Right lobe of liver (tissue), 4 donors: Measurements from ENCODE around the gene GTSE1.

Source experiments
- CTCF ChIP-seq, 4 donors: fragments of 200-600 bp in 3 of 4; fragments of 450-650 bp in 1 of 4; IDR thresholded peaks; one replicate each; pipeline versions ENCODE4 v1.5.1 to v1.8.0; 2016 to 2022; ENCODE audit warnings: antibody characterized with exemption in 4 of 4, mild to moderate bottlenecking in 2 of 4
- POLR2A ChIP-seq: fragments of 450-650 bp; IDR thresholded peaks from one replicate; pipeline ENCODE4 v1.6.1; 2017; ENCODE audit warnings: antibody characterized with exemption, mild to moderate bottlenecking
- donor health status: DM: no; HTN: no; CAD: no.
- donor health status: DM: no; HTN: no; CAD: no.
- donor health status: DM: no; HTN: yes; CAD: no.

GRCh38 chr22:46260038-46260437 is 36.6 kb upstream of the GTSE1 start:
- TF ChIP-seq CTCF (IDR thresholded peaks at IDR 0.05) (no peak), POLR2A (no peak)
